Astrocyte of the spinal cord (primary cell): ENCODE data around the gene ZSCAN22.
A peak's percentile ranks its signal among the peaks of the same experiment; 100 is the strongest.

Source experiments
- DNase-seq: peaks from one replicate; pipeline ENCODE4 v3.0.0; 2011; ENCODE audit warnings: low read depth, low spot score
- H3K4me3 ChIP-seq: 2 replicates; pipeline ENCODE4 v1.5.1; 2011; ENCODE audit warnings: low read depth, mild to moderate bottlenecking, low read length, moderate library complexity
- CTCF ChIP-seq: IDR thresholded peaks from 2 replicates; pipeline ENCODE4 v1.5.1; 2012; ENCODE audit warnings: low read depth, mild to moderate bottlenecking, low read length, inconsistent platforms
- in situ Hi-C: cut with HindIII; loops from 2 replicates; pipeline ENCODE4 v1.10.0; 2017; ENCODE audit warnings: low sequenced_read_pairs

Gene ZSCAN22

GRCh38 chr19:58382997-58383603 lies 56.3 kb downstream of the ZSCAN22 start:
- no peak for TF ChIP-seq CTCF
- DNase-seq = no peak
- H3K4me3 ChIP-seq = no peak overlapping the region
- in situ Hi-C loops = no loop called here

GRCh38 chr19:58385313-58385890 lies 58.6 kb downstream of the ZSCAN22 start:
- no peak for DNase-seq
- TF ChIP-seq CTCF = no peak
- in situ Hi-C loops = no loop called here
- no peak overlapping the region for H3K4me3 ChIP-seq

- DNase-seq = no peak
- peak overlapping the region; percentile 98 for H3K4me3 ChIP-seq
- in situ Hi-C loops = no loop called here
- no peak for TF ChIP-seq CTCF
Measured at GRCh38 chr19:58385891-58386575, 59.2 kb downstream of the ZSCAN22 start.

GRCh38 chr19:58386576-58387337 lies 60.0 kb downstream of the ZSCAN22 start, which contains the start of gene RPS5:
RPS5 (plus strand) TSS chr19:58387269; CDS start chr19:58388138, 869 bp downstream.
- peak within 1 kb of the TSS; percentile 98 for H3K4me3 ChIP-seq
- DNase-seq = peak; percentile 98
- TF ChIP-seq CTCF = no peak
- in situ Hi-C loops = no loop called here

GRCh38 chr19:58387338-58388174 lies 60.8 kb downstream of the ZSCAN22 start:
- H3K4me3 ChIP-seq = peak overlapping the region; percentile 98
- TF ChIP-seq CTCF = peak; percentile 13
- in situ Hi-C loops = no loop called here
- DNase-seq = no peak

- in situ Hi-C loops = no loop called here
- peak overlapping the region; percentile 98 for H3K4me3 ChIP-seq
- DNase-seq = no peak
- TF ChIP-seq CTCF = no peak
Measured at GRCh38 chr19:58388175-58388526, 61.4 kb downstream of the ZSCAN22 start.
